ENCODE measurements around the gene CYP11A1. TPM values are rescaled to one million over a fixed set of nuclear protein-coding genes. Genes with fewer than 3 reads are reported as not detected.
A peak's percentile ranks its signal among the peaks of the same experiment; 100 is the strongest.
"Not testable (repeated sequence)": the region's sequence is repeated elsewhere in the genome, so short reads cannot be mapped to it uniquely, and the experiment has no call there.

CYP11A1 gene
- total RNA-seq, 3 donors from 2014 or later = 0.33 to 0.41 (median 0.40) TPM

DNA sequence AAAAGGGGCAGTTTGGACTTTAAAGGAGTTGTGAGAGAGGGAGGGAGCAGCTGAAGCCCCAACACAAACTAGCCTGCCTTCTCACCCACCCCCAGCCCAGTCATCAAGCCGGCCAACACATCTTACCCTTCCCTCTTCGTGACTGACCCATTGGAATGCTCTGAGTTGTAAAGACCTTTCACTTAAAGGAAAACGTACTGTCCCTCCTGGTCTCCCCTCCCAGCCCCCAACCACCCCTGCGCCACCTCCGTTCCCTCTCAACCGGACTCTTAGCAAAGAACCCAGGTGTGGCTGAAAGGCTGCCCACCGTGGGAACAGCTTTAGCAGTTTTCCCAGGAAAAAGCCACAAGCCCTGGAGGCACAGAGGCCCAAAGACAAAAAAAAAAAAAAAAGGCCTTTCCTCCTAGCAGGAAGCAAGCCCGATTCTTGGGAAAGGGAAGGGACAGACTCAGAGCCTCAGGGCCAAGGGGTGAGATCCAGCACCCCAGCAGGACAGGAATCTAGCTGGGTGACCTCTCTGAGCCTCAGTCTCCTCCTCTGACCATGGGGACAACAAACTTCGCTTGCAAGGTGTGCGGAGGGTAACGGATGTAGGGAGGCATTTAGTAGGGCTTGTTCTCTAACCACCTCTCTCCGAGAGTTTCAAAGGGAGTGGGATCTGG, 2.4 kb downstream of the CYP11A1 start:
- no peak for ATAC-seq
- peaks cover 46% of the 10 kb centered on the region for H3K27me3 Mint-ChIP-seq (ENCODE audit: low read depth)
- H3K36me3 Mint-ChIP-seq (ENCODE audit: insufficient read depth) = no peaks in the 10 kb centered on the region
- no peaks in the 10 kb centered on the region for H3K9me3 Mint-ChIP-seq
- DNase-seq = no peak
- H3K4me3 Mint-ChIP-seq = peak overlapping the region; percentile 55
- peaks cover 3% of the 10 kb centered on the region for H3K4me1 Mint-ChIP-seq (ENCODE audit: low read depth)

DNA sequence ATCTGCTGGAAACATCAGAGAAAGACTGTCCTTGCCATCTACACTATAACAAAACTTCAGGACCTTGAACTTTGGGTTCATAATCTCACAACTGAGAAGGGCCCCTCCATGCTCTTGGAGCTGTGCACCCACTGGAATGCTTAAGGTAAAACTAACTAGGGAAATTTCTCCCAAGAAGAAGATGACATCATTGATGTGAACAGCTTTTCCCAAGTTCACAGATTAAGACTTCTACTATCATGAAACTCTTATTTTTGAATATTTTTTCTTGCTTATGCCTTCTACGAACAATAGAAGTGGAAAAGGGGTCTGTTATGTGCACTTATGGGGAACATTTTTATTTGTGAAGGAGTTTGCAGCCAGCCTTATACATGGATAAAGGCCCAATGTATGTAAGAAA, 5.0 kb downstream of the CYP11A1 start:
- Mint-ChIP-seq H3K36me3 (ENCODE audit: insufficient read depth) (no peaks in the 10 kb centered on the region), H3K9me3 (no peaks in the 10 kb centered on the region), H3K4me1 (ENCODE audit: low read depth) (peaks cover 3% of the 10 kb centered on the region), H3K4me3 (no peak overlapping the region), H3K27me3 (ENCODE audit: low read depth) (peaks cover 34% of the 10 kb centered on the region)
- ATAC-seq (no peak), DNase-seq (no peak)

DNA sequence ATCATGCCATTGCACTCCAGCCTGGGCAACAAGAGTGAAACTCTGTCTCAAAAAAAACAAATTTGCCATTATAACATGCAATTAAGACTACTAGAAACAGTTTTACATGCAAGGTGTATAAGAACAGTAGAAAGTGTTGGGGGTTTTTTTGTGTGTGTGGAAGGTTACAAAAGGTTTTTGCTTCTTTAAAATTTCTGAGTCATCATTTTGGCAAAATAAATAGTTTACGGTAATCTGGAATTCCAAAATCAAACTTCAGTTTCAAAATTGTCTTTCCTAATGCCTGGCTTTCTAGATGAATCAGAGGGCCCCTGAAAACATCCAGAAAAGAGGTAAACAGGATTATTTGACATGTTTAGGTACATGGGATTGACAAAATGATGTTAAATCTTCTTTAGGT, 6.6 kb downstream of the CYP11A1 start:
- H3K36me3 Mint-ChIP-seq (ENCODE audit: insufficient read depth); H3K4me3 Mint-ChIP-seq; H3K4me1 Mint-ChIP-seq (ENCODE audit: low read depth); DNase-seq; ATAC-seq; H3K9me3 Mint-ChIP-seq: not testable (repeated sequence)
- peaks cover 19% of the 10 kb centered on the region for H3K27me3 Mint-ChIP-seq (ENCODE audit: low read depth)

GRCh38 chr15:74359376-74359775, 8.1 kb downstream of the CYP11A1 start:
- not testable (repeated sequence) for H3K36me3 Mint-ChIP-seq (ENCODE audit: insufficient read depth); H3K9me3 Mint-ChIP-seq; H3K4me1 Mint-ChIP-seq (ENCODE audit: low read depth); ATAC-seq; DNase-seq; H3K4me3 Mint-ChIP-seq
- peaks cover 15% of the 10 kb centered on the region for H3K27me3 Mint-ChIP-seq (ENCODE audit: low read depth)

DNA sequence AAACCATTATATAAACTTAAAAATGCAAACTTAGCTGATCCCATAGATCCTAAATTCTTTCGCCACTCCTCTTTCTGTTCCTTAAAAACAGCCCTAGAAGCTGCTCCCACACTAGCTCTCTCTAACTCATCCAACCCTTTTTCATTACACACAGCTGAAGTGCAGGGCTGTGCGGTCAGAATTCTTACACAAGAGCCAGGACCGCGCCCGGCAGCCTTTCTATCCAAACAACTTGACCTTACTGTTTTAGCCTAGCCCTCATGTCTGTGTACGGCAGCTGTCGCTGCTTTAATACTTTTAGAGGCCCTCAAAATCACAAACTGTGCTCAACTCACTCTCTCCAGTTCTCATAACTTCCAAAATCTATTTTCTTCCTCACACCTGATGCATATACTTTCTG, 9.9 kb downstream of the CYP11A1 start:
- not testable (repeated sequence) for H3K36me3 Mint-ChIP-seq (ENCODE audit: insufficient read depth); DNase-seq; H3K4me1 Mint-ChIP-seq (ENCODE audit: low read depth); H3K4me3 Mint-ChIP-seq; ATAC-seq; H3K9me3 Mint-ChIP-seq
- H3K27me3 Mint-ChIP-seq (ENCODE audit: low read depth) = peaks cover 14% of the 10 kb centered on the region

GRCh38 chr15:74356050-74356449, 11.4 kb downstream of the CYP11A1 start:
- not testable (repeated sequence) for H3K9me3 Mint-ChIP-seq; ATAC-seq; H3K4me1 Mint-ChIP-seq (ENCODE audit: low read depth); H3K36me3 Mint-ChIP-seq (ENCODE audit: insufficient read depth); H3K4me3 Mint-ChIP-seq; DNase-seq; H3K27me3 Mint-ChIP-seq (ENCODE audit: low read depth)

DNA sequence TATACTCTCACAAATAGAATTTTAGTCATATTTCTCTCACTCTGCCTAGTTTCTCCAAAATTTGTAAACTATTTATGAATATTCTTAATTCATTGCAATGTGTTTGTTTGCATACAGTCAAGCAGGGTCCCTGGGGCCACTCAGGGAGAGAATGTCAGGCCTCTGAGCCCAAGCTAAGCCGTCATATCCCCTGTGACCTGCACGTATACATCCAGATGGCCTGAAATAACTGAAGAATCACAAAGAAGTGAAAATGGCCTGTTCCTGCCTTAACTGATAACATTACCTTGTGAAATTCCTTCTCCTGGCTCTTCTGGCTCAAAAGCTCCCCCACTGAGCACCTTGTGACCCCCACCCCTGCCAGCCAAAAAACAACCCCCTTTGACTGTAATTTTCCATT, 13.5 kb downstream of the CYP11A1 start:
- ATAC-seq; H3K27me3 Mint-ChIP-seq (ENCODE audit: low read depth); H3K36me3 Mint-ChIP-seq (ENCODE audit: insufficient read depth); H3K4me1 Mint-ChIP-seq (ENCODE audit: low read depth); DNase-seq; H3K4me3 Mint-ChIP-seq; H3K9me3 Mint-ChIP-seq: not testable (repeated sequence)

GRCh38 chr15:74352393-74352910, 15.0 kb downstream of the CYP11A1 start:
- DNase-seq (no peak), ATAC-seq (no peak)
- Mint-ChIP-seq H3K27me3 (ENCODE audit: low read depth) (peaks cover 10% of the 10 kb centered on the region), H3K4me1 (ENCODE audit: low read depth) (no peaks in the 10 kb centered on the region), H3K9me3 (peaks cover 9% of the 10 kb centered on the region), H3K36me3 (ENCODE audit: insufficient read depth) (no peaks in the 10 kb centered on the region), H3K4me3 (no peak overlapping the region)

DNA sequence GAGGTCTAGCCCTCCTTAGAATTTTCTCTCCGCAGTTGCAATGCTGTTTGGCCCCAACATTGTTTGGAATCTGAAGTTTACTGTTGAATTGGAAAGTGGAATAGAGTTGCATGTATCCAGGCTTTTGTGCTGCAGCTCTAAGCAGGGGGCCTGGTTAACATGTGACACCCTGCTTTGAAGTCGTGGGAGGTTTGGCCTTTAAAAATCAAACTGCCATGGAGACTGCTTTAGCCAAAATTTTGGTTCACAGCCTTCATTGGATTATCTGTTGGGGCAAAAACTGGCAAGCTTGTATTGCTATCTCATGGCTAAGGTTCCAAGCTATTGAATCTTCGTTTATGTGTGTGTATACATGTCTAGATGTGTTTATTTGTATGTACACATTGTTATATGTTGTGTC, 15.8 kb downstream of the CYP11A1 start:
- Mint-ChIP-seq H3K27me3 (ENCODE audit: low read depth) (peaks cover 10% of the 10 kb centered on the region), H3K36me3 (ENCODE audit: insufficient read depth) (no peaks in the 10 kb centered on the region), H3K4me3 (no peak overlapping the region), H3K4me1 (ENCODE audit: low read depth) (no peaks in the 10 kb centered on the region), H3K9me3 (peaks cover 9% of the 10 kb centered on the region)
- ATAC-seq (no peak), DNase-seq (no peak)

DNA sequence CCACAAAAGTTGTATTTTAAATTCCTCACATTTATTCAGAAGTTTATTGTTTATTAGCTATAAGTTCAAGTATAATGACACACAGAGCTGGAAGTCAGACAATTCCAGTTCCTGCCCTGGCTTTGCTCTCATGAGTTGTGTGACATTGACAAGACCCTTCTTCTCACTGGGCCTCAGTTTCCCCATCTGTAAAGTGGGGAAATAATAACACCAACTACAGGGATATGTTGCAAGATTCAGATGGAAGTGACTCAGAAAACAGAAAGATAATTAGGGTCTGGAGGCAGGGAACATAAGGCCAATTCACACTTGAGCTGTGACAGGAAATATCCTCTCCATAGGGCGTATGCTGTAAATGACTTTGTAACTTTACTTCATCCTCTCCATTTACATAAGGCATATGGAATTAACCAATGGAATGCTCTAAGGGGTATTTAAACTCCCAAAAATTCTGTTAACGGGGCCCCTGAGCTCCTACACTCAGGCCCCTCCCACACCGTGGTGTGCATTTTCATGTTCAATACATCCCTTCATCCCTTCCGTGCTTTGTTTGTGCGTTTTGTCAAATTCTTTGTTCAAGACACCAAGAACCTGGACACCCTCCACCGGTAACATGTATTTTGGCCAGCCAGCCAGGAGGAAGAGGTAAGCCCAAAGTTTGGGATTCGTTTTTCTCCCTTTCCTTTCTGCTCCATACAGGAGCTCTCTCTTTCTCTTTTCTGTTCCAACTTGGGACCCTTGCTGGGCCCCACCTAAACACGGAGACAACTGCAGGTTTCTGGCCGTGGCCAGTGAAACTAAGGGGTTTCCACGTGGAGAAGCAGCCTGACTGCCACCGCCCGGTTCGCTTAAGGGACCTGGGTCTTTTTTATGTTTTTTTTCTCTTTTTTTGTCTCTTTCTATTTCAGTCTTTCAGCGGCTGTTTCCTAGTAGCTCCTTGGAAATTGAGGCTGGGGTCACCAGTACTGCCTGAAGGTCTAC, 16.9 kb downstream of the CYP11A1 start:
- ATAC-seq = no peak
- no peak for DNase-seq
- Mint-ChIP-seq H3K36me3 (ENCODE audit: insufficient read depth) (no peaks in the 10 kb centered on the region), H3K27me3 (ENCODE audit: low read depth) (peaks cover 9% of the 10 kb centered on the region), H3K4me1 (ENCODE audit: low read depth) (peaks cover under 1% of the 10 kb centered on the region), H3K4me3 (no peak overlapping the region), H3K9me3 (peaks cover 9% of the 10 kb centered on the region)

DNA sequence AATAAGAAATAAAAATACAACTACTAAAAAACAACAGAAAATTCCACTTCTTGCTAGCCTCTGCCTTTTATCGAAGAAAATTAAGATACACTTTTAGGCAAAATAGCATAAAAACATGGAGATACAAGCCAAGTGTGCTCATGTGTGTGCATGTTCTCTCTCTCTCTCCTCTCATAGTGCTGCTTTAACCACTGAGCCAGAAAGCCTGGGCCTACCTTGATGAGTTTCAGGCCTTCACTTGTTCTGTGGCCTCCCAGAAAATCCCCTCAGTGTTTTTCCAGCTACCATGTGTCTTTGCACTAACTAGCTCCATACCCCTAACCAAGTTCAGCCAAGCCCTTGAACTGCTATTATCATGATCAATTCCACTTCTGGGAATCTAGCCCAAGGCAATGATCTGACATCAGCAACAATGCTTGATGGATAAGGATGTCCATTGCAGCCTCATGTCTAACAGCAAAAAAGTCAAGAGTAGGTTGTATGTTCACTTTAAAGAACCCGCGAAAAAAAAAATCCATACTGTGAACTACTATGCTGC, 18.1 kb downstream of the CYP11A1 start:
- H3K4me3 Mint-ChIP-seq = no peak overlapping the region
- H3K9me3 Mint-ChIP-seq = peaks cover 1% of the 10 kb centered on the region
- DNase-seq (no peak), ATAC-seq (no peak)
- peaks cover 4% of the 10 kb centered on the region for H3K27me3 Mint-ChIP-seq (ENCODE audit: low read depth)
- peaks cover 2% of the 10 kb centered on the region for H3K4me1 Mint-ChIP-seq (ENCODE audit: low read depth)
- no peaks in the 10 kb centered on the region for H3K36me3 Mint-ChIP-seq (ENCODE audit: insufficient read depth)

DNA sequence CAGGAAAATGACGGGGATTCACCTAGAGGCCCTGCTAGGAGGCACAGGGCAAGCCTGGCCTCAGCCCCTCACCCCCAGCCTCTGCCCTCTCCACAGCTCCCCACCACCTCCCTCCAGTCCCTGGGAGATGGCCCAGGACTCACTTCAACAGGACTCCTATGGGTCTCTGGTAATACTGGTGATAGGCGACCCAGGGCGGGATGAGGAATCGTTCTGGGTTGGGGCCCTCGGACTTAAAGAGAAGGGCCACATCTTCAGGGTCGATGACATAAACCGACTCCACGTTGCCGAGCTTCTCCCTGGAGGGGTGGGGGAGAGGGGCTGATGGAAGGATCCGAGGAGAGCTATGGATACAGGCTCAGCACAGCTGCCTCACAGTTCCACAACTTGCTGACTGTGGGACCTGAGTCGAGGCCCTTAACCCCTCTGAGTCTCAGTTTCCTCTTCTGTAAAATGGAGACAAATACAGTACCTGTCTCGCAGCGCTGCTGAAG, 19.6 kb downstream of the CYP11A1 start:
- peaks cover 2% of the 10 kb centered on the region for H3K4me1 Mint-ChIP-seq (ENCODE audit: low read depth)
- H3K9me3 Mint-ChIP-seq = no peaks in the 10 kb centered on the region
- H3K27me3 Mint-ChIP-seq (ENCODE audit: low read depth) = peaks cover 4% of the 10 kb centered on the region
- no peak overlapping the region for H3K4me3 Mint-ChIP-seq
- DNase-seq = no peak
- ATAC-seq = no peak
- H3K36me3 Mint-ChIP-seq (ENCODE audit: insufficient read depth) = no peaks in the 10 kb centered on the region

DNA sequence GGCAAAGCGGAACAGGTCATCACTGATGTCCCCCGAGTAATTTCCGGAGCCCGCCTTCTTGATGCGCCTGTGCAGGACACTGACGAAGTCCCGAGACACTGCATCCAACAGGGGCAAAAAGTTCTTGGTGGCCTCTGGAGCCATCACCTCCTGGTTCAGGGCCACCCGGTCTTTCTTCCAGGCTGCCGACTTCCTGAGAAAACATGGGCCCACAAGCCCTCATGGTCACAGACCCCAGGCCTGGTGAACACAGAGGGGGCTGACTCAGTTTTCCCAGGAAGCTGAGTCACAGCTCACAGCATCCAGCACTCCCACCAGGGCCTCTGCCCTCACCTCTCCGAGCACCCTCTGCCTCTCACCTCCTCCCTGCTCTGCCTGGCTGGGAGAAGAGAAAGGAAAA, 22.4 kb downstream of the CYP11A1 start:
- Mint-ChIP-seq H3K4me3 (no peak overlapping the region), H3K4me1 (ENCODE audit: low read depth) (peaks cover 2% of the 10 kb centered on the region), H3K36me3 (ENCODE audit: insufficient read depth) (no peaks in the 10 kb centered on the region), H3K27me3 (ENCODE audit: low read depth) (peaks cover 4% of the 10 kb centered on the region), H3K9me3 (no peaks in the 10 kb centered on the region)
- DNase-seq (no peak), ATAC-seq (no peak)

GRCh38 chr15:74343797-74344127, 23.7 kb downstream of the CYP11A1 start:
- no peak overlapping the region for H3K4me3 Mint-ChIP-seq
- DNase-seq (no peak), ATAC-seq (no peak)
- peaks cover 4% of the 10 kb centered on the region for H3K27me3 Mint-ChIP-seq (ENCODE audit: low read depth)
- no peaks in the 10 kb centered on the region for H3K9me3 Mint-ChIP-seq
- H3K36me3 Mint-ChIP-seq (ENCODE audit: insufficient read depth) = no peaks in the 10 kb centered on the region
- H3K4me1 Mint-ChIP-seq (ENCODE audit: low read depth) = peaks cover 2% of the 10 kb centered on the region
